ENCODE results near the gene MEIOB. TPM values are rescaled to one million over a fixed set of nuclear protein-coding genes. Genes with fewer than 3 reads are reported as not detected.
"Not testable (repeated sequence)": the region's sequence is repeated elsewhere in the genome, so short reads cannot be mapped to it uniquely, and the experiment has no call there.

MEIOB gene
- polyA plus RNA-seq, 2 donors: 0.08 TPM; not detected in 1

- peaks cover 4 to 24% of the 10 kb centered on the region in 2 donors for H3K36me3 ChIP-seq (ENCODE audit: control insufficient read depth in 2 of 2, insufficient read depth in 2 of 2, low read length in 1 of 2)
Measured at GRCh38 chr16:1810106-1810505, 61.9 kb downstream of the MEIOB start.

GRCh38 chr16:1809281-1809801 is 62.6 kb downstream of the MEIOB start:
- H3K4me3 ChIP-seq (ENCODE audit: low read depth in 1 of 2, low read length in 2 of 2): no peak overlapping the region
- H3K9me3 ChIP-seq (ENCODE audit: control insufficient read depth in 2 of 2, insufficient read depth in 1 of 2, low read depth in 1 of 2, low read length in 1 of 2): no peaks in the 10 kb centered on the region
- peaks cover 4 to 24% of the 10 kb centered on the region in 2 donors for H3K36me3 ChIP-seq (ENCODE audit: control insufficient read depth in 2 of 2, insufficient read depth in 2 of 2, low read length in 1 of 2)
- H3K27me3 ChIP-seq (ENCODE audit: control insufficient read depth in 1 of 2, insufficient read depth in 2 of 2, low read length in 2 of 2): no peaks in the 10 kb centered on the region
- WGBS, 2 donors: 70 to 82% methylated on average over 27 to 28 of the region's 28 CpGs
- no peak overlapping the region for H3K27ac ChIP-seq (ENCODE audit: low read depth in 2 of 2, low read length in 1 of 2)
- H3K4me1 ChIP-seq (ENCODE audit: control insufficient read depth in 2 of 2, insufficient read depth in 2 of 2, low read length in 1 of 2): no peaks in the 10 kb centered on the region

More at GRCh38 chr16:1810106-1810505, 61.9 kb downstream of the MEIOB start:
- Histone ChIP-seq H3K4me3 (ENCODE audit: low read depth in 1 of 2, low read length in 2 of 2) (no peak overlapping the region), H3K4me1 (ENCODE audit: control insufficient read depth in 2 of 2, insufficient read depth in 2 of 2, low read length in 1 of 2) (no peaks in the 10 kb centered on the region), H3K27ac (ENCODE audit: low read depth in 2 of 2, low read length in 1 of 2) (no peak overlapping the region), H3K9me3 (ENCODE audit: control insufficient read depth in 2 of 2, insufficient read depth in 1 of 2, low read depth in 1 of 2, low read length in 1 of 2) (no peaks in the 10 kb centered on the region), H3K27me3 (ENCODE audit: control insufficient read depth in 1 of 2, insufficient read depth in 2 of 2, low read length in 2 of 2) (no peaks in the 10 kb centered on the region)
- WGBS, 2 donors: 91 to 96% methylated on average over 16 of the region's 16 CpGs

- no peak overlapping the region for H3K4me3 ChIP-seq (ENCODE audit: low read depth in 1 of 2, low read length in 2 of 2)
- H3K9me3 ChIP-seq (ENCODE audit: control insufficient read depth in 2 of 2, insufficient read depth in 1 of 2, low read depth in 1 of 2, low read length in 1 of 2): no peaks in the 10 kb centered on the region
- no peaks in the 10 kb centered on the region for H3K27me3 ChIP-seq (ENCODE audit: control insufficient read depth in 1 of 2, insufficient read depth in 2 of 2, low read length in 2 of 2)
- H3K4me1 ChIP-seq (ENCODE audit: control insufficient read depth in 2 of 2, insufficient read depth in 2 of 2, low read length in 1 of 2): no peaks in the 10 kb centered on the region
- peaks cover 4 to 24% of the 10 kb centered on the region in 2 donors for H3K36me3 ChIP-seq (ENCODE audit: control insufficient read depth in 2 of 2, insufficient read depth in 2 of 2, low read length in 1 of 2)
- 81 to 88% methylated on average over 18 of the region's 18 CpGs for WGBS, 2 donors
- H3K27ac ChIP-seq (ENCODE audit: low read depth in 2 of 2, low read length in 1 of 2): no peak overlapping the region
Measured at GRCh38 chr16:1808691-1809090, 63.3 kb downstream of the MEIOB start.

GRCh38 chr16:1807626-1808025 is 64.3 kb downstream of the MEIOB start:
- Histone ChIP-seq H3K27ac (ENCODE audit: low read depth in 2 of 2, low read length in 1 of 2) (no peak overlapping the region), H3K4me1 (ENCODE audit: control insufficient read depth in 2 of 2, insufficient read depth in 2 of 2, low read length in 1 of 2) (no peaks in the 10 kb centered on the region), H3K4me3 (ENCODE audit: low read depth in 1 of 2, low read length in 2 of 2) (no peak overlapping the region), H3K9me3 (ENCODE audit: control insufficient read depth in 2 of 2, insufficient read depth in 1 of 2, low read depth in 1 of 2, low read length in 1 of 2) (no peaks in the 10 kb centered on the region), H3K36me3 (ENCODE audit: control insufficient read depth in 2 of 2, insufficient read depth in 2 of 2, low read length in 1 of 2) (peaks cover 4 to 24% of the 10 kb centered on the region in 2 donors), H3K27me3 (ENCODE audit: control insufficient read depth in 1 of 2, insufficient read depth in 2 of 2, low read length in 2 of 2) (no peaks in the 10 kb centered on the region)
- WGBS, 2 donors: 90 to 91% methylated on average over 10 of the region's 10 CpGs

GRCh38 chr16:1800701-1801100 is 71.3 kb downstream of the MEIOB start:
- 75 to 76% methylated on average over 10 of the region's 10 CpGs for WGBS, 2 donors
- peaks cover 0 to 5% of the 10 kb centered on the region in 2 donors for H3K9me3 ChIP-seq (ENCODE audit: control insufficient read depth in 2 of 2, insufficient read depth in 1 of 2, low read depth in 1 of 2, low read length in 1 of 2)

GRCh38 chr16:1799263-1799662 is 72.7 kb downstream of the MEIOB start:
- not testable (repeated sequence) for H3K27ac ChIP-seq (ENCODE audit: low read depth in 2 of 2, low read length in 1 of 2); H3K4me3 ChIP-seq (ENCODE audit: low read depth in 1 of 2, low read length in 2 of 2); H3K36me3 ChIP-seq (ENCODE audit: control insufficient read depth in 2 of 2, insufficient read depth in 2 of 2, low read length in 1 of 2); H3K4me1 ChIP-seq (ENCODE audit: control insufficient read depth in 2 of 2, insufficient read depth in 2 of 2, low read length in 1 of 2); H3K9me3 ChIP-seq (ENCODE audit: control insufficient read depth in 2 of 2, insufficient read depth in 1 of 2, low read depth in 1 of 2, low read length in 1 of 2); H3K27me3 ChIP-seq (ENCODE audit: control insufficient read depth in 1 of 2, insufficient read depth in 2 of 2, low read length in 2 of 2)
- 75 to 81% methylated on average over 5 of the region's 5 CpGs for WGBS, 2 donors

More at GRCh38 chr16:1800701-1801100, 71.3 kb downstream of the MEIOB start:
- H3K36me3 ChIP-seq (ENCODE audit: control insufficient read depth in 2 of 2, insufficient read depth in 2 of 2, low read length in 1 of 2): no peaks in the 10 kb centered on the region
- H3K4me1 ChIP-seq (ENCODE audit: control insufficient read depth in 2 of 2, insufficient read depth in 2 of 2, low read length in 1 of 2): no peaks in the 10 kb centered on the region
- H3K27ac ChIP-seq (ENCODE audit: low read depth in 2 of 2, low read length in 1 of 2): no peak overlapping the region
- no peak overlapping the region for H3K4me3 ChIP-seq (ENCODE audit: low read depth in 1 of 2, low read length in 2 of 2)
- no peaks in the 10 kb centered on the region for H3K27me3 ChIP-seq (ENCODE audit: control insufficient read depth in 1 of 2, insufficient read depth in 2 of 2, low read length in 2 of 2)

- Histone ChIP-seq H3K36me3 (ENCODE audit: control insufficient read depth in 2 of 2, insufficient read depth in 2 of 2, low read length in 1 of 2) (peaks cover 0 to 16% of the 10 kb centered on the region in 2 donors), H3K27me3 (ENCODE audit: control insufficient read depth in 1 of 2, insufficient read depth in 2 of 2, low read length in 2 of 2) (no peaks in the 10 kb centered on the region), H3K27ac (ENCODE audit: low read depth in 2 of 2, low read length in 1 of 2) (no peak overlapping the region), H3K4me3 (ENCODE audit: low read depth in 1 of 2, low read length in 2 of 2) (no peak overlapping the region), H3K9me3 (ENCODE audit: control insufficient read depth in 2 of 2, insufficient read depth in 1 of 2, low read depth in 1 of 2, low read length in 1 of 2) (peaks cover 0 to 5% of the 10 kb centered on the region in 2 donors), H3K4me1 (ENCODE audit: control insufficient read depth in 2 of 2, insufficient read depth in 2 of 2, low read length in 1 of 2) (no peaks in the 10 kb centered on the region)
- WGBS, 2 donors: 74 to 87% methylated on average over 27 to 32 of the region's 32 CpGs
Measured at GRCh38 chr16:1794908-1795666, 76.9 kb downstream of the MEIOB start.

GRCh38 chr16:1794221-1794871 is 77.6 kb downstream of the MEIOB start:
- Histone ChIP-seq H3K9me3 (ENCODE audit: control insufficient read depth in 2 of 2, insufficient read depth in 1 of 2, low read depth in 1 of 2, low read length in 1 of 2) (peaks cover 0 to 5% of the 10 kb centered on the region in 2 donors), H3K4me3 (ENCODE audit: low read depth in 1 of 2, low read length in 2 of 2) (no peak overlapping the region), H3K27ac (ENCODE audit: low read depth in 2 of 2, low read length in 1 of 2) (no peak overlapping the region), H3K27me3 (ENCODE audit: control insufficient read depth in 1 of 2, insufficient read depth in 2 of 2, low read length in 2 of 2) (no peaks in the 10 kb centered on the region), H3K4me1 (ENCODE audit: control insufficient read depth in 2 of 2, insufficient read depth in 2 of 2, low read length in 1 of 2) (peaks cover 0 to 3% of the 10 kb centered on the region in 2 donors), H3K36me3 (ENCODE audit: control insufficient read depth in 2 of 2, insufficient read depth in 2 of 2, low read length in 1 of 2) (peaks cover 0 to 21% of the 10 kb centered on the region in 2 donors)
- WGBS, 2 donors: 41 to 57% methylated on average over 18 of the region's 18 CpGs

- 45 to 50% methylated on average over 24 to 28 of the region's 28 CpGs for WGBS, 2 donors
- H3K27ac ChIP-seq (ENCODE audit: low read depth in 2 of 2, low read length in 1 of 2): no peak within 1 kb of the TSS
Measured at GRCh38 chr16:1793578-1794220, 78.3 kb downstream of the MEIOB start, which contains the start of gene IGFALS. Gene IGFALS, minus strand, starts transcription at chr16:1793705. Its CDS starts 53 bp downstream, at chr16:1793652.

More at GRCh38 chr16:1793578-1794220, 78.3 kb downstream of the MEIOB start, which contains the start of gene IGFALS:
- Histone ChIP-seq H3K9me3 (ENCODE audit: control insufficient read depth in 2 of 2, insufficient read depth in 1 of 2, low read depth in 1 of 2, low read length in 1 of 2) (peaks cover 0 to 4% of the 10 kb centered on the region in 2 donors), H3K4me3 (ENCODE audit: low read depth in 1 of 2, low read length in 2 of 2) (no peak within 1 kb of the TSS), H3K27me3 (ENCODE audit: control insufficient read depth in 1 of 2, insufficient read depth in 2 of 2, low read length in 2 of 2) (no peaks in the 10 kb centered on the region), H3K36me3 (ENCODE audit: control insufficient read depth in 2 of 2, insufficient read depth in 2 of 2, low read length in 1 of 2) (peaks cover 0 to 25% of the 10 kb centered on the region in 2 donors), H3K4me1 (ENCODE audit: control insufficient read depth in 2 of 2, insufficient read depth in 2 of 2, low read length in 1 of 2) (peaks cover 0 to 6% of the 10 kb centered on the region in 2 donors)
